ENCODE data around the gene RBM45.

Gene RBM45

GRCh38 chr2:178163395-178163794 lies 51.2 kb downstream of the RBM45 start:
- Histone ChIP-seq H3K4me1 (ENCODE audit: control insufficient read depth, low read length) (no peaks in the 10 kb centered on the region), H3K27ac (ENCODE audit: low read depth, low read length) (no peak overlapping the region), H3K36me3 (ENCODE audit: control insufficient read depth, low read length) (no peaks in the 10 kb centered on the region), H3K27me3 (ENCODE audit: control insufficient read depth, low read length) (peaks cover 3% of the 10 kb centered on the region; the same call in 1 of the 2 replicates), H3F3A (ENCODE audit: control insufficient read depth, insufficient read depth) (no peaks in the 10 kb centered on the region), H3K9me2 (replicated peaks; ENCODE audit: control insufficient read depth, low read length) (no peaks in the 10 kb centered on the region), H3K4me3 (ENCODE audit: low read length) (no peak overlapping the region), H3K4me2 (ENCODE audit: low read length) (no peak overlapping the region), H4K20me1 (ENCODE audit: control insufficient read depth, insufficient read depth, low read depth, low read length) (no peaks in the 10 kb centered on the region), H3K79me2 (ENCODE audit: control insufficient read depth, low read length) (no peaks in the 10 kb centered on the region), H3K9me3 (ENCODE audit: control insufficient read depth, insufficient read depth, low read length) (no peaks in the 10 kb centered on the region)
- no peak for TF ChIP-seq EZH2phosphoT487 (IDR thresholded peaks at IDR 0.05; ENCODE audit: borderline replicate concordance, low read length)
- no peak for TF ChIP-seq CTCF (IDR thresholded peaks at IDR 0.05; ENCODE audit: low read depth, low read length, poor library complexity, severe bottlenecking)

- H3K27ac ChIP-seq (ENCODE audit: low read depth, low read length) = no peak overlapping the region
- peaks cover 3% of the 10 kb centered on the region; the same call in 1 of the 2 replicates for H3K27me3 ChIP-seq (ENCODE audit: control insufficient read depth, low read length)
These were observed 51.7 kb downstream of the RBM45 start for GRCh38 chr2:178163911-178164310.

GRCh38 chr2:178173657-178174056 lies 61.4 kb downstream of the RBM45 start:
- H3K9me2 ChIP-seq (replicated peaks; ENCODE audit: control insufficient read depth, low read length) = no peaks in the 10 kb centered on the region
- H3K79me2 ChIP-seq (ENCODE audit: control insufficient read depth, low read length) = no peaks in the 10 kb centered on the region
- no peak overlapping the region for H3K4me2 ChIP-seq (ENCODE audit: low read length)
- H3K27me3 ChIP-seq (ENCODE audit: control insufficient read depth, low read length) = no peaks in the 10 kb centered on the region
- H3K36me3 ChIP-seq (ENCODE audit: control insufficient read depth, low read length) = no peaks in the 10 kb centered on the region
- no peak overlapping the region for H3K27ac ChIP-seq (ENCODE audit: low read depth, low read length)
- H3K4me1 ChIP-seq (ENCODE audit: control insufficient read depth, low read length) = no peaks in the 10 kb centered on the region
- no peaks in the 10 kb centered on the region for H4K20me1 ChIP-seq (ENCODE audit: control insufficient read depth, insufficient read depth, low read depth, low read length)
- no peaks in the 10 kb centered on the region for H3K9me3 ChIP-seq (ENCODE audit: control insufficient read depth, insufficient read depth, low read length)
- TF ChIP-seq EZH2phosphoT487 (IDR thresholded peaks at IDR 0.05; ENCODE audit: borderline replicate concordance, low read length) (no peak), CTCF (IDR thresholded peaks at IDR 0.05; ENCODE audit: low read depth, low read length, poor library complexity, severe bottlenecking) (no peak)
- H3K4me3 ChIP-seq (ENCODE audit: low read length) = no peak overlapping the region
- H3F3A ChIP-seq (ENCODE audit: control insufficient read depth, insufficient read depth) = no peaks in the 10 kb centered on the region

More at GRCh38 chr2:178163911-178164310, 51.7 kb downstream of the RBM45 start:
- Histone ChIP-seq H3F3A (ENCODE audit: control insufficient read depth, insufficient read depth) (no peaks in the 10 kb centered on the region), H3K4me3 (ENCODE audit: low read length) (no peak overlapping the region), H4K20me1 (ENCODE audit: control insufficient read depth, insufficient read depth, low read depth, low read length) (no peaks in the 10 kb centered on the region), H3K4me1 (ENCODE audit: control insufficient read depth, low read length) (no peaks in the 10 kb centered on the region), H3K36me3 (ENCODE audit: control insufficient read depth, low read length) (no peaks in the 10 kb centered on the region), H3K9me3 (ENCODE audit: control insufficient read depth, insufficient read depth, low read length) (no peaks in the 10 kb centered on the region), H3K79me2 (ENCODE audit: control insufficient read depth, low read length) (no peaks in the 10 kb centered on the region), H3K9me2 (replicated peaks; ENCODE audit: control insufficient read depth, low read length) (no peaks in the 10 kb centered on the region), H3K4me2 (ENCODE audit: low read length) (no peak overlapping the region)
- TF ChIP-seq CTCF (IDR thresholded peaks at IDR 0.05; ENCODE audit: low read depth, low read length, poor library complexity, severe bottlenecking) = no peak
- TF ChIP-seq EZH2phosphoT487 (IDR thresholded peaks at IDR 0.05; ENCODE audit: borderline replicate concordance, low read length) = no peak

All from DOHH2 (cell line).